CD4-positive, alpha-beta T cell (primary cell): Measurements from ENCODE around the gene FGF14. TPM values are rescaled to one million over a fixed set of nuclear protein-coding genes. Genes with fewer than 3 reads are reported as not detected.
A peak's percentile ranks its signal among the peaks of the same experiment; 100 is the strongest.

Experiments
- ATAC-seq: fragments of 200-7000 bp; cut with Tn5 transposase; one replicate; pipeline ENCODE4 v1.10.0; 2022; ENCODE audit warnings: mild to moderate bottlenecking; ENCODE audit not compliant: poor library complexity
- CTCF ChIA-PET: fragments of 350-600 bp; sonication (Branson Sonifier 250); formaldehyde crosslinking; loops from one replicate; lab custom pipeline; 2021; ENCODE audit warnings: antibody characterized with exemption, inconsistent platforms; lab: Charles Lee
- POLR2A ChIA-PET: fragments of 350-600 bp; sonication (Branson Sonifier 250); formaldehyde crosslinking; loops from one replicate; lab custom pipeline; 2021; ENCODE audit warnings: antibody characterized with exemption, inconsistent platforms; lab: Charles Lee
- DNase-seq, 14 experiments: peaks; one replicate each; pipeline ENCODE4 v3.0.0-alpha.2; 2013 to 2020; ENCODE audit warnings: mixed read lengths in 2 of 14
- H3K27ac ChIP-seq, 2 donors: one replicate each; pipeline versions ENCODE4 v1.5.1 to v1.7.0; 2013; ENCODE audit warnings: low read length in 2 of 2, low read depth in 1 of 2, mild to moderate bottlenecking in 1 of 2
- H3K27me3 ChIP-seq, 2 experiments: 1 replicate in 1 of 2; 2 replicates in 1 of 2; pipeline versions ENCODE4 v1.6.1 to v1.7.0; 2013; ENCODE audit warnings: low read length in 2 of 2, control low read depth in 1 of 2, mild to moderate bottlenecking in 1 of 2, moderate library complexity in 1 of 2; ENCODE audit not compliant: insufficient read depth in 2 of 2, control insufficient read depth in 1 of 2
- H3K36me3 ChIP-seq: one replicate; pipeline ENCODE4 v1.6.1; 2013; ENCODE audit warnings: low read length, control low read depth; ENCODE audit not compliant: insufficient read depth
- H3K4me1 ChIP-seq: one replicate; pipeline ENCODE4 v1.6.1; 2013; ENCODE audit warnings: low read length, control low read depth; ENCODE audit not compliant: insufficient read depth
- H3K4me3 ChIP-seq: one replicate; pipeline ENCODE4 v1.5.1; 2013; ENCODE audit warnings: mild to moderate bottlenecking, low read length, moderate library complexity
- H3K9me3 ChIP-seq, 2 experiments: 1 replicate in 1 of 2; 2 replicates in 1 of 2; pipeline versions ENCODE4 v1.6.1 to v1.7.0; 2013; ENCODE audit warnings: low read length in 2 of 2, mild to moderate bottlenecking in 2 of 2, control low read depth in 1 of 2, moderate library complexity in 1 of 2; ENCODE audit not compliant: control insufficient read depth in 1 of 2, insufficient read depth in 1 of 2
- H3K27ac Mint-ChIP-seq: one replicate; pipeline ENCODE4 v1.8.0; 2020; ENCODE audit warnings: mixed read lengths
- H3K27me3 Mint-ChIP-seq: one replicate; pipeline ENCODE4 v1.8.0; 2021; ENCODE audit warnings: mixed read lengths
- H3K36me3 Mint-ChIP-seq: one replicate; pipeline ENCODE4 v1.8.0; 2021; ENCODE audit warnings: low read depth, mixed read lengths
- H3K4me1 Mint-ChIP-seq: one replicate; pipeline ENCODE4 v1.8.0; 2021; ENCODE audit warnings: low read depth, mixed read lengths
- H3K4me3 Mint-ChIP-seq: one replicate; pipeline ENCODE4 v1.8.0; 2020; ENCODE audit warnings: mild to moderate bottlenecking, mixed read lengths
- H3K9me3 Mint-ChIP-seq: one replicate; pipeline ENCODE4 v1.8.0; 2020; ENCODE audit warnings: mixed read lengths
- intact Hi-C, 2 experiments: fragments of 100-400 bp; cut with DNase I in 1 of 2; cut with micrococcal nuclease in 1 of 2; formaldehyde crosslinking; loops; one replicate each; pipeline versions ENCODE4 v1.15.1 to v1.9.0; 2023 to 2025; cut with DNase I, micrococcal nuclease
- total RNA-seq, 174 experiments: library from RNA in 2 of 174; stranded (reverse) in 2 of 174; gene quantifications; one replicate each; pipeline ENCODE4 v1.2.3 and lab custom pipeline; 2021 to 2026
- TF ChIP-seq, protein P1 (sequence below): fragments of 200-600 bp; IDR thresholded peaks from one replicate; pipeline ENCODE4 v1.8.0; 2022; ENCODE audit warnings: antibody characterized with exemption, mild to moderate bottlenecking

The FGF14 gene
- total RNA-seq, 2 experiments from 2014 or later, result not detected

DNA sequence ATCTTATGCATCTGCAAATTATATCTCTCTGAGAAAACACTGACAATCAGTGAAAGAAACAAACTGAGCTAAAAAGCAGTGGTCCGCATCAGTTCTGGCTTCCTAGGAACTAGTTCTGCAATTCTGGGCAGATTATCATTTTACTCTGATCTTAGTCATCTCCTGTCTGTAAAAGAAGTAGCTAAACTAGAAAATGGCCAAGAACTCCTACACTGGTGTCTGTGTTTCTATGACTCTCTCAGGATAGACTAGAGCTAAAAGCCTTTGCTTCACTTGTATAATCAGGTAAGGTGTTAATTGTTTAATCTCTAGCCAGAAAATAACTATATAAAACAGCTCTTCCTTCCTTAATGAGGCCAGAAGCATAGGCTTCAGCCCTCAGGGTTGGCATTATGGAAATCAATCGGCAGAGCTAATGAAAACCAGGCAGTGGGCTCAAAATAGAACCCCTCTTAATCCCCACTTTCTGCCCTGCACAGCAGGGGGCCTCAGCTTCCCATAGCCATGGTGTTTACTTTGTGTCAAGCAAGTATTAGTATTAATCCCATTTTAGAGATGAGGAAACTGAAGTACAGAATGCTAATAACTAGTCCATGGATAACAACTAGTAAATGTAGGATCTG is 459.2 kb downstream of the FGF14 start:
- Mint-ChIP-seq H3K27me3 (no peaks in the 10 kb centered on the region), H3K4me1 (no peaks in the 10 kb centered on the region), H3K9me3 (no peaks in the 10 kb centered on the region), H3K36me3 (no peaks in the 10 kb centered on the region), H3K27ac (no peak overlapping the region), H3K4me3 (no peak overlapping the region)
- no peaks in the 10 kb centered on the region for H3K27me3 ChIP-seq
- H3K27ac ChIP-seq, result no peak overlapping the region
- H3K36me3 ChIP-seq, result no peaks in the 10 kb centered on the region
- ChIA-PET CTCF (no interaction called here), POLR2A (no interaction called here)
- ATAC-seq (no peak), DNase-seq (no peak)
- TF ChIP-seq, protein P1, sequence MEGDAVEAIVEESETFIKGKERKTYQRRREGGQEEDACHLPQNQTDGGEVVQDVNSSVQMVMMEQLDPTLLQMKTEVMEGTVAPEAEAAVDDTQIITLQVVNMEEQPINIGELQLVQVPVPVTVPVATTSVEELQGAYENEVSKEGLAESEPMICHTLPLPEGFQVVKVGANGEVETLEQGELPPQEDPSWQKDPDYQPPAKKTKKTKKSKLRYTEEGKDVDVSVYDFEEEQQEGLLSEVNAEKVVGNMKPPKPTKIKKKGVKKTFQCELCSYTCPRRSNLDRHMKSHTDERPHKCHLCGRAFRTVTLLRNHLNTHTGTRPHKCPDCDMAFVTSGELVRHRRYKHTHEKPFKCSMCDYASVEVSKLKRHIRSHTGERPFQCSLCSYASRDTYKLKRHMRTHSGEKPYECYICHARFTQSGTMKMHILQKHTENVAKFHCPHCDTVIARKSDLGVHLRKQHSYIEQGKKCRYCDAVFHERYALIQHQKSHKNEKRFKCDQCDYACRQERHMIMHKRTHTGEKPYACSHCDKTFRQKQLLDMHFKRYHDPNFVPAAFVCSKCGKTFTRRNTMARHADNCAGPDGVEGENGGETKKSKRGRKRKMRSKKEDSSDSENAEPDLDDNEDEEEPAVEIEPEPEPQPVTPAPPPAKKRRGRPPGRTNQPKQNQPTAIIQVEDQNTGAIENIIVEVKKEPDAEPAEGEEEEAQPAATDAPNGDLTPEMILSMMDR, result no peak
- no peak overlapping the region for H3K4me3 ChIP-seq
- no peaks in the 10 kb centered on the region for H3K4me1 ChIP-seq
- H3K9me3 ChIP-seq, result no peaks in the 10 kb centered on the region
- intact Hi-C loops, result loop anchor here in 1 of 2 experiments (10.0 kb wide), 1 partner anchor 512 kb away; no protein-coding TSS in a partner anchor

DNA sequence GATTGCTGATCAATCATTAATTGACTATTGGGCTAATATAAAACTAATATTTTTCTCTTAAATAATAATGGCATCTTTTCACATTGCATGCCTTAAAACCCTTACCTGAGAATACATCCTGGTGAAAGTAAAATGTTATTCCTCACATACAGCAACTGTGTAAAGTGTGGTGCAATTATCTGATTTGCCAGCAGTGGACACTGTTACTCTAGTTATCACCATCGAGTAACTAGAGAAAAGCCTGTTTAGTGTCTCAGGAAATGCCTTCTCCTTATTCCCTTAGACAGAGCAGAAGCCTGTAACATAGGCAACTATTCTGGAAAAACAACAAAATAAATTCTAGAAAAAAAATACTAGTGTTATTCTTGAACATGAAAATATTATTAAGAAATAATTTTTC is 459.8 kb downstream of the FGF14 start:
- no peaks in the 10 kb centered on the region for H3K9me3 ChIP-seq
- H3K4me1 ChIP-seq, result no peaks in the 10 kb centered on the region
- H3K4me1 Mint-ChIP-seq, result no peaks in the 10 kb centered on the region
- H3K36me3 ChIP-seq, result no peaks in the 10 kb centered on the region
- H3K27ac ChIP-seq, result no peak overlapping the region
- intact Hi-C loops, result loop anchor here in 1 of 2 experiments (10.0 kb wide), 1 partner anchor 513 kb away; no protein-coding TSS in a partner anchor
- H3K27ac Mint-ChIP-seq, result no peak overlapping the region
- ATAC-seq (no peak), DNase-seq (peak in 1 of 14 experiments; percentile 2)
- no peak overlapping the region for H3K4me3 ChIP-seq
- no peaks in the 10 kb centered on the region for H3K9me3 Mint-ChIP-seq
- H3K27me3 Mint-ChIP-seq, result peaks cover 3% of the 10 kb centered on the region
- no peaks in the 10 kb centered on the region for H3K27me3 ChIP-seq
- no peak overlapping the region for H3K4me3 Mint-ChIP-seq
- CTCF ChIA-PET, result no interaction called here
- TF ChIP-seq, protein P1, result no peak
- POLR2A ChIA-PET, result no interaction called here
- H3K36me3 Mint-ChIP-seq, result no peaks in the 10 kb centered on the region

DNA sequence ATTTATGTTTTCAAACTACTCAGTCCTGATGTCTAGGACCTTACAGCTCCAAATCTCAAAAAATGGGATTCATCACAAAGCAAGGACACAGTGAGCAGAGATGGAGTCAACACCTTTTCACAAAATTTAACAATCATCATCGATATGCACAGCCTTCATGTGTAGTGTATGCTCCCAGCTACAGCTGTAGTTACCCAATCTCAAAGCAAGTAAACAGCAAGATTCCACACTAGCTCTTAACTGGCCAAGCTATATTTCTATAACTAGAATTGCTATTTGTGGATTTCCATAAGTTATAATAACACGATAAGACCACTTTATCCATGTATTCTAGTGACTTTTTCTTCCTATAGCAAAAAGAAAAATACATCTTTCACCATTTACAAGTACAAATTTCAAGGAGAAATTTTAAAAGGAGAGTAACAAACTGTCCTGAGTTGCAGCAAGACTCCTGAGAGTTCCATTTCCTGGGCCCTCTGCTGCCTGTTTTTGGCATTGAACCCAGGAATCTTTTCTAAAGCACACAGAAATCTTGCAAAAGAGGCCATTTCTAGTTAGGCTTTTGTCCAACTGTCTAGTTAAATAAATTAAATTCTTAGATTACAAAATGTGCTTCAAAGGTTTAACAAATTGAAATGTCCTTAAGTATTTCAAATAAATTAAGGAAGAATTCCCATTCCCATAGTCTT is 460.6 kb downstream of the FGF14 start:
- no peak for ATAC-seq
- Histone ChIP-seq H3K4me3 (no peak overlapping the region), H3K27ac (no peak overlapping the region), H3K27me3 (peaks cover 0 to 2% of the 10 kb centered on the region in 2 experiments), H3K9me3 (no peaks in the 10 kb centered on the region), H3K4me1 (no peaks in the 10 kb centered on the region), H3K36me3 (no peaks in the 10 kb centered on the region)
- Mint-ChIP-seq H3K36me3 (no peaks in the 10 kb centered on the region), H3K4me1 (no peaks in the 10 kb centered on the region), H3K9me3 (no peaks in the 10 kb centered on the region), H3K27me3 (peaks cover 5% of the 10 kb centered on the region), H3K27ac (no peak overlapping the region), H3K4me3 (no peak overlapping the region)
- no peak for DNase-seq
- intact Hi-C loops, result loop anchor here in 1 of 2 experiments (10.0 kb wide), 1 partner anchor 514 kb away; no protein-coding TSS in a partner anchor
- CTCF ChIA-PET, result no interaction called here
- POLR2A ChIA-PET, result no interaction called here
- TF ChIP-seq, protein P1, result no peak
